Stimulated activated CD8-positive, alpha-beta memory T cell treated with anti-CD3 and anti-CD28 coated beads, Interleukin-7, amount 100 ng/mL, for 1 hour (primary cell): ENCODE measurements around the gene SP4.
"Not testable (repeated sequence)": the region's sequence is repeated elsewhere in the genome, so short reads cannot be mapped to it uniquely, and the experiment has no call there.

Experiments used
- DNase-seq, 2 donors: peaks; one replicate each; pipeline ENCODE4 v3.0.0-alpha.2; 2020; ENCODE audit warnings: low read depth in 2 of 2

SP4 gene

GRCh38 chr7:21526007-21526406 is 98.1 kb downstream of the SP4 start:
- no peak for DNase-seq

GRCh38 chr7:21526448-21526847 is 98.6 kb downstream of the SP4 start:
- no peak for DNase-seq

- not testable (repeated sequence) for DNase-seq
These were observed 104.6 kb downstream of the SP4 start for GRCh38 chr7:21532485-21532884.

- not testable (repeated sequence) for DNase-seq
These were observed 105.8 kb downstream of the SP4 start for GRCh38 chr7:21533646-21534045.

GRCh38 chr7:21536445-21537118 is 108.7 kb downstream of the SP4 start:
- DNase-seq, result not testable (repeated sequence)

GRCh38 chr7:21538936-21539495 is 111.1 kb downstream of the SP4 start:
- no peak for DNase-seq

GRCh38 chr7:21542891-21543527 is 115.1 kb downstream of the SP4 start, which contains the start of gene DNAH11:
TSS of gene DNAH11 (plus strand) at chr7:21543039. CDS start at chr7:21543246, 207 bp downstream.
- DNase-seq, result no peak

GRCh38 chr7:21543528-21544302 is 115.8 kb downstream of the SP4 start:
- DNase-seq, result no peak

- no peak for DNase-seq
These were observed 116.4 kb downstream of the SP4 start for GRCh38 chr7:21544303-21544656.

GRCh38 chr7:21544715-21545114 is 116.8 kb downstream of the SP4 start:
- no peak for DNase-seq

GRCh38 chr7:21547501-21547900 is 119.6 kb downstream of the SP4 start:
- DNase-seq, result no peak

- no peak for DNase-seq
These were observed 120.6 kb downstream of the SP4 start for GRCh38 chr7:21548491-21548890.

- DNase-seq, result no peak
These were observed 122.2 kb downstream of the SP4 start for GRCh38 chr7:21550076-21550475.

- no peak for DNase-seq
These were observed 123.1 kb downstream of the SP4 start for GRCh38 chr7:21550821-21551531.

GRCh38 chr7:21562385-21562784 is 134.5 kb downstream of the SP4 start:
- DNase-seq, result no peak
